SKM-1 (cell line): ENCODE results near the gene NDE1.

Experiments used
- DNase-seq: peaks from one replicate; lab custom pipeline; 2025; ENCODE audit not compliant: unreplicated experiment; lab: John Stamatoyannopoulos, UW

The NDE1 gene

GRCh38 chr16:15765116-15765515 lies 115.1 kb downstream of the NDE1 start:
- DNase-seq: no peak

DNA sequence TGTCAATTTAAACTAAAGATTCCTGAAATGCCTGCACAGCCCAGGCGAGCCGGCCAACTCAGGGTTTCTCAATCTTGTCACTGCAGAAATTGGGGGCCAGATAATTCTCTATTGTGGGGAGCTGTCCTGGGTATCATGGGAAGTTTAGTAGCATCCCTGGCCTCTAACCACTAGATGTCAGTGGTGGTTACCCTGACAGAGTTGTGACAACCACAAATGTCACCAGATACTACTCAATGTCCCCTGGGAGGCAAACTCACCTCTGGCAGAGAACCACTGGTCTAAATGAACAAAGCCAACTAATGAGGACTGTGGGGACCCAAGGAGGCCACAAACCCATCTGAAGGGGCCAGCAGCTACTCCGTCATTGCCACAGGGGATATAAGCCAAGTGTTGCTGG lies 115.8 kb downstream of the NDE1 start:
- DNase-seq: peak; percentile 38

GRCh38 chr16:15766918-15767317 lies 116.9 kb downstream of the NDE1 start:
- DNase-seq: no peak

- DNase-seq: no peak
Measured at GRCh38 chr16:15768201-15768600, 118.2 kb downstream of the NDE1 start.

- no peak for DNase-seq
Measured at GRCh38 chr16:15769239-15769638, 119.2 kb downstream of the NDE1 start.

- DNase-seq: no peak
Measured at GRCh38 chr16:15770107-15770506, 120.1 kb downstream of the NDE1 start.

- no peak for DNase-seq
Measured at GRCh38 chr16:15770512-15770911, 120.5 kb downstream of the NDE1 start.

DNA sequence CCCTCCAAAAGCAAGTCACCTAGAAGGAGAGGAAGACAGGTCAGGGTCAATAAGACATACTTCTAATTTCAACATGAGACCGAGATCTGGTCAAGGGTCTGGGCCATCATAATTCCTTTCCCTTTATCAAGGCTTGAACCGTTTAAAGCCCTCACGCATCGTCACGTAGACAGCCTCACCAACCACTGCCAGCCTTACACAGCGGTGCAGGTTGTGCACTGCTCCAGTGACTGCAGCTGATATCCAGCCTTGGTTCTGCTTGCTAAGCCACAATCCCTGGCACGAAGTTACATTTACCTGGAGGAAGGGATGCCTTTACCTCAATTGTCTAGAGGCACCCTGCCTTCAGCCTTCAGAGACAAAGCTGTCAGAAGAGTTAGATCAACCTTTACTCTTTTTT lies 121.6 kb downstream of the NDE1 start:
- no peak for DNase-seq

DNA sequence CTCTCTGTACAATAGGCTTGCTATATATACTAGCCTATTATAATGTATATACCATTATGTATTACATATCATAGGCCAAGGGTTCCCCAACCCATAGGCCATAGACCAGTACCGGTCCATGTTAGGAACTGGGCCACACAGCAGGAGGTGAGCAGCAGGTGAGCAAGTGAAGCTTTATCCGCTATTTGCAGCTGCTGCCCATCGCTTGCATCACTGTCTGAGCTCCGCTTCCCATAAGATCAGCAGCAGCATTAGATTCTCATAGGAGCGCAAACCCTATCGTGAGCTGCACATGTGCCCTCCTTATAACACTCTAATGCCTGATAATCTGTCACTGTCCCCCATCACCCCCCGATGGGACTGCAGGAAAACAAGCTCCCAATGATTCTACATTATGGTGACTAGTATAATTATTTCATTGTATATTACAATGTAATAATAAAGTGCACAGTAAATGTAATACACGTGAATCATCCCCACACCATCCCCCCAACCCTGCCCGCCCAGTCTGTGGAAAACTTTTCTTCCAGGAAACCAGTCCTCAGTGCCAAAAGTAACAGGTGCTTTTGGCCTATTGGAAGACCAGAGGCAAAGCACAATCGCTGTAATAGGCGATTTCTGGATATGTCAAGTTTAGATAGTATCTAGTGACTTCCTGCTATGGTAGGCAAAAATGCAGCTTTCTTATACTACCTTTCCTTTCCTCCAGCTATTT lies 122.7 kb downstream of the NDE1 start:
- DNase-seq: no peak

- no peak for DNase-seq
Measured at GRCh38 chr16:15773968-15774367, 123.9 kb downstream of the NDE1 start.

DNA sequence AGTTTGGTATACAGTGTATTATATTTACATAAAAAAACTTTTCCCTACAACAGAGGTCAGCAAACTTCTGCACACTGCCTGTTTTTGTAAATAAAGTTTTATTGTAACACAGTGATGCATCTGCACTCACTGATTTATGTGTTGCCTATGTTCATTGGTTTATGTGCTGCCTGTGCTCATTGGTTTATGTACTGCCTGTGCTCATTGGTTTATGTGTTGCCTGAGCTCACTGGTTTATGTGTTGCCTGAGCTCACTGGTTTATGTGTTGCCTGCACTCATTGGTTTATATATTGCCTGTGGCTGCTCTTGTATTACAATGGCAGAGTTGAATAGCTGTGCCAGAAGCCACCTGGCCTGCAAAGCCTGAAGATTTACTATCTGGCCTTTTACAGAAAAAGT lies 125.2 kb downstream of the NDE1 start:
- no peak for DNase-seq

GRCh38 chr16:15775663-15776304 lies 125.7 kb downstream of the NDE1 start:
- DNase-seq: no peak
